Measurements from ENCODE around the gene PLEKHH1. TPM values are rescaled to one million over a fixed set of nuclear protein-coding genes. Genes with fewer than 3 reads are reported as not detected.
A peak's percentile ranks its signal among the peaks of the same experiment; 100 is the strongest.

PLEKHH1 gene
- total RNA-seq, 1 donor from 2014 or later: 25.3 TPM

DNA sequence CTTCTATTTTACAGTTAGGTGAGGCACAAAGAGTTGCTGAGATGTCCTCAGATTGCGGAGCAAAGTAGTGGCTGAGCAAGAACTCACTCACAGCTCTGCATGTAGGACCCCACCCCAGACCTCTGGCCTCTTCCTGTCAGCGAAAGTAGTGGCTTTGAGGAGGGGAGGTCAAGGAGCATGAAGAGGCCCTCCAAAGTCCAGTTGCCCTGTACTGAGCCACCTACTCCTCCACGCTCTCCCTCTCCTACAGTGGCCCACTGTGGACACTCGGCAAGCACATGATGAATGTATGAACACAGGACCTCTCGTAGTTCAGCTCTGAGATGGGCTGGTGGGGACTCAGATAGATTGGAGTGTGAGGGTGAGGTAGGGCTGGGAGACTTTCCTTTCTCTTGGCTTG is 5.3 kb upstream of the PLEKHH1 start:
- Mint-ChIP-seq H3K27ac (no peak overlapping the region), H3K4me1 (ENCODE audit: unreplicated experiment) (no peaks in the 10 kb centered on the region), H3K36me3 (no peaks in the 10 kb centered on the region), H3K9me3 (no peaks in the 10 kb centered on the region), H3K27me3 (peaks cover 49% of the 10 kb centered on the region), H3K4me3 (no peak overlapping the region)
- TF ChIP-seq, protein P1, sequence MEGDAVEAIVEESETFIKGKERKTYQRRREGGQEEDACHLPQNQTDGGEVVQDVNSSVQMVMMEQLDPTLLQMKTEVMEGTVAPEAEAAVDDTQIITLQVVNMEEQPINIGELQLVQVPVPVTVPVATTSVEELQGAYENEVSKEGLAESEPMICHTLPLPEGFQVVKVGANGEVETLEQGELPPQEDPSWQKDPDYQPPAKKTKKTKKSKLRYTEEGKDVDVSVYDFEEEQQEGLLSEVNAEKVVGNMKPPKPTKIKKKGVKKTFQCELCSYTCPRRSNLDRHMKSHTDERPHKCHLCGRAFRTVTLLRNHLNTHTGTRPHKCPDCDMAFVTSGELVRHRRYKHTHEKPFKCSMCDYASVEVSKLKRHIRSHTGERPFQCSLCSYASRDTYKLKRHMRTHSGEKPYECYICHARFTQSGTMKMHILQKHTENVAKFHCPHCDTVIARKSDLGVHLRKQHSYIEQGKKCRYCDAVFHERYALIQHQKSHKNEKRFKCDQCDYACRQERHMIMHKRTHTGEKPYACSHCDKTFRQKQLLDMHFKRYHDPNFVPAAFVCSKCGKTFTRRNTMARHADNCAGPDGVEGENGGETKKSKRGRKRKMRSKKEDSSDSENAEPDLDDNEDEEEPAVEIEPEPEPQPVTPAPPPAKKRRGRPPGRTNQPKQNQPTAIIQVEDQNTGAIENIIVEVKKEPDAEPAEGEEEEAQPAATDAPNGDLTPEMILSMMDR (conservative IDR thresholded peaks at IDR 0.05): no peak
- DNase-seq (ENCODE audit: extremely low spot score, unreplicated experiment): no peak

DNA sequence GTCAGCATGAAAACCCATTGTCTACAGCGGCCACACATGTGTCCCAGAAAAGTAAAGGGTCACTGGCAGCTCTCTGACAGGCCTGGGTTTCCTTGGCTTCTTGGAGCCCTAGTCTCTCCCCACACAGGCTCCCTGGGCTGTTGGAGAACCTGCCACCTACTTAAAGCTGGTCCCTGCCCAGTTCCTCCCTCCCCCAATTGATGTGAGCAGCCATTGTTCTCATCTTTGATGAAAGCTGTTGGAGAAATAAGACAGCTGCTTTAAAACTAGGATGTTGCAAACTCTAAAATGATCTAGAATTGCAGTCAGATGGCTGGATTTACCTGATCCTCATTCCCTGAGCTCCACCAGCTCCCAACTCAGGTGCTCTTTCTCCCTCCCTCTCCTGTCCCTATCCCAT is 4.8 kb upstream of the PLEKHH1 start:
- Mint-ChIP-seq H3K4me3 (no peak overlapping the region), H3K9me3 (no peaks in the 10 kb centered on the region), H3K27me3 (peaks cover 46% of the 10 kb centered on the region), H3K36me3 (no peaks in the 10 kb centered on the region), H3K4me1 (ENCODE audit: unreplicated experiment) (no peaks in the 10 kb centered on the region), H3K27ac (no peak overlapping the region)
- no peak for DNase-seq (ENCODE audit: extremely low spot score, unreplicated experiment)
- TF ChIP-seq, protein P1 (conservative IDR thresholded peaks at IDR 0.05): no peak

DNA sequence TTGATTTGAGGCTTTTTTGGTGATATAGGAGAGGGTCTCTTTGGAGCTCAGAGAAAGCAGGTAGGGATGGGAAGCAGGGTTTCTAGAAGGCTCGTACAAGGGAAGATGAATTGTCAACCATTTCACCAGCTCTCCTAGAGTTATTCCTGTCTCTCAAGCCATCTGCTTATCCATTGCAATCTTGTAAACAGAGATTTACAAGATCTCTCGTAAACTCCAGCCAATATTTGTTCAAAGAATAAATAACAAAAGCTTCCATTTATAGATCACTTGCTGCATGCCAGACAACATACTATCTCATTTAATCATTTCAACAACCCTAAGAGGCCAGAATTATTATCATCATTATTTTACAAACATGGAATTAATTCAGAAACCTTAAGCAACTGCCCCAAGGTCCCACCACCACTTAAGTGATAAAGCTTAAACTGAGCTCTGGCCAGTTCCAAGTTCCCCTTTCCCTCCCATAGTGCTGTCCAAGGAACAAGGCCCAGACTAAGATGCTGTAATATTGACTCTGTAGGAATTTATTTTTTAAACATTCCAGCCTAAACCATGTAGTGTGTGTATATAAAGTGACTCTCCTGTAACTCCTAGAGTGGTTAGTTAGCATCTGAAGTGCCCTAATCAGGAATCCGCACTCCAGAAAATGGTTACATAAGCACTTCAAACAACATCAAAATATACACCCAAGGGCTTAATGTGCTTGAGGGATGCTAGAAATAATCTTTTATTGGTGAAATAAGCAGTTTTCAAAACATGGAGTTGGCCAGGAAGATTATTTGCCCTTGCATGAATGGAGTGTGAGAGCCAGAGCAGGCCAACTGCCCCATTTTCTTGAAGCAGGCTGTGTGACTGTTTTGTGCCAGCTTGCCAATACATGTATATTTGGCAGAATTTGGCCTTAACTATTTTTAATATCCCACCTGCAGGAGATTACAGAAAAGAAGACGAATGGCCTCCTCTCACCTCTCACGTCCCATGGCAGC is 2.8 kb upstream of the PLEKHH1 start:
- peaks cover 45% of the 10 kb centered on the region for H3K27me3 Mint-ChIP-seq
- no peaks in the 10 kb centered on the region for H3K36me3 Mint-ChIP-seq
- no peaks in the 10 kb centered on the region for H3K4me1 Mint-ChIP-seq (ENCODE audit: unreplicated experiment)
- no peak for DNase-seq (ENCODE audit: extremely low spot score, unreplicated experiment)
- no peaks in the 10 kb centered on the region for H3K9me3 Mint-ChIP-seq
- H3K27ac Mint-ChIP-seq: no peak overlapping the region
- no peak overlapping the region for H3K4me3 Mint-ChIP-seq
- TF ChIP-seq, protein P1 (conservative IDR thresholded peaks at IDR 0.05): no peak

DNA sequence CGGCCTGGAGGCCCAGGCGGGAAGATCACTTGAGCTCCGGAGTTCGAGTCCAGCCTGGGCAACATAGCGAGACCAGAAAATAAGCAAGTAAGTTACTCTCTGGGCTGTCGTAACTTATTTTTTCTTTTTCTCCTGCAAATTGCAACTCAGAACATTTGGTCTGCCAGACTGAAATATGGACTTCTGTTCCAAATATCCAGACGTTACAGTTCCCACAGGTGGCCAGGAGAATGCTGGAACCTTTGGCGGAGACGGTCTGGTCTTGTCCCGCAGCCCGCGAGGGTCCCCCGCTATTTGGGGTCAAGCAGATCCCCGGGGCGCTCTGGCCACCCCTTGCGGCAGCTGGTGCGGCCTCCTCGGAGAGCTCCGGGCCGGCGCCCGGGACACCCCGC is 488 bp upstream of the PLEKHH1 start:
- H3K4me1 Mint-ChIP-seq (ENCODE audit: unreplicated experiment): no peaks in the 10 kb centered on the region
- peak overlapping the region; percentile 68 for H3K27ac Mint-ChIP-seq
- H3K27me3 Mint-ChIP-seq: peaks cover 35% of the 10 kb centered on the region
- TF ChIP-seq, protein P1 (conservative IDR thresholded peaks at IDR 0.05): no peak
- H3K4me3 Mint-ChIP-seq: peak overlapping the region; percentile 80
- DNase-seq (ENCODE audit: extremely low spot score, unreplicated experiment): no peak
- no peaks in the 10 kb centered on the region for H3K36me3 Mint-ChIP-seq
- H3K9me3 Mint-ChIP-seq: no peaks in the 10 kb centered on the region

DNA sequence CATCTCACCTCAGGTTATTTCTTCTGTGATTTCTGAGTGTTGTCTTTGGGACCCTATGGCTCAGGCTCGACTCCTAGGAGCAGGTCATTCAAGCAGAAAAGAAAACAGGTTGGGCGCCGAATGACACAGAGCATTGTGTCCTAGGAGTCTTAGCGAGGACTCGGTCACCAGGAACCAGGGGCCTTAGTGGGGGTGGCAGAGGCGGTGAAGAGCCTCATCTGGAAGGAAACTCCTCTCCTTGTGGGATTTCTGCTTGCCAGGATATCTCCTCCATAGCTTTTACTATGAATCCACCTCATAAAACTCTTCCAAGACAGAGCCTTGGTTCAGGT is 630 bp downstream of the PLEKHH1 start:
- no peak for DNase-seq (ENCODE audit: extremely low spot score, unreplicated experiment)
- Mint-ChIP-seq H3K36me3 (no peaks in the 10 kb centered on the region), H3K4me1 (ENCODE audit: unreplicated experiment) (no peaks in the 10 kb centered on the region), H3K27ac (peak overlapping the region; percentile 90), H3K27me3 (peaks cover 30% of the 10 kb centered on the region), H3K4me3 (peak overlapping the region; percentile 93), H3K9me3 (no peaks in the 10 kb centered on the region)
- TF ChIP-seq, protein P1 (conservative IDR thresholded peaks at IDR 0.05): no peak
